ENCODE measurements around the gene GLTP. TPM values are rescaled to one million over a fixed set of nuclear protein-coding genes. Genes with fewer than 3 reads are reported as not detected.
A peak's percentile ranks its signal among the peaks of the same experiment; 100 is the strongest.

GLTP gene
- total and polyA plus RNA-seq, 2 of the 4 experiments (the other 2 are of a cell fraction), result 34.4 to 58.4 TPM

- Histone ChIP-seq H4K5ac (ENCODE audit: low read depth, low read length) (no peak overlapping the region), H4K91ac (ENCODE audit: insufficient read depth, low read depth, low read length) (no peak overlapping the region), H3K56ac (ENCODE audit: extremely low read depth, insufficient read depth, low read length) (no peak overlapping the region), H3K79me1 (ENCODE audit: low read depth in 1 of 2, low read length in 2 of 2) (no peaks in the 10 kb centered on the region), H2AK9ac (replicated peaks; ENCODE audit: low read depth, low read length, poor library complexity) (peak overlapping the region; percentile 67), H3K9ac (ENCODE audit: low read depth, low read length) (no peak overlapping the region), H3K9me3 (ENCODE audit: control insufficient read depth, insufficient read depth, low read length) (no peaks in the 10 kb centered on the region), H3K4ac (ENCODE audit: low read depth, low read length) (no peak overlapping the region), H3K14ac (replicated peaks; ENCODE audit: low read depth, low read length) (no peak overlapping the region), H4K20me1 (ENCODE audit: insufficient read depth, low read length) (no peaks in the 10 kb centered on the region), H2BK15ac (ENCODE audit: low read depth, low read length) (no peak overlapping the region), H4K8ac (ENCODE audit: low read depth in 2 of 2, low read length in 2 of 2) (no peak overlapping the region), H3K27ac (ENCODE audit: insufficient read depth, low read length) (no peak overlapping the region), H3K4me2 (ENCODE audit: low read depth, low read length) (no peak overlapping the region), H3K27me3 (ENCODE audit: control insufficient read depth, insufficient read depth, low read length) (no peaks in the 10 kb centered on the region), H3K4me3 (ENCODE audit: insufficient read depth, low read depth, low read length) (no peak overlapping the region), H2BK5ac (ENCODE audit: low read depth, low read length, poor library complexity, severe bottlenecking) (no peak overlapping the region), H3K36me3 (ENCODE audit: control insufficient read depth, insufficient read depth, low read length) (peaks cover 36% of the 10 kb centered on the region), H3K18ac (ENCODE audit: low read depth, low read length) (no peak overlapping the region), H3K23ac (ENCODE audit: low read depth, low read length) (no peak overlapping the region), H2AFZ (replicated peaks; ENCODE audit: low read length, poor library complexity) (no peak overlapping the region), H2AK5ac (ENCODE audit: low read depth, low read length) (no peak overlapping the region), H2BK20ac (ENCODE audit: low read depth, low read length) (no peak overlapping the region), H2BK120ac (ENCODE audit: low read depth, low read length) (no peak overlapping the region), H3K4me1 (ENCODE audit: control insufficient read depth, insufficient read depth, low read length) (no peaks in the 10 kb centered on the region; the same call in 1 of the 2 replicates), H3K9me1 (ENCODE audit: insufficient read depth, low read length) (no peaks in the 10 kb centered on the region)
- dilution Hi-C loops (cut with HindIII; ENCODE audit: low sequenced_read_pairs, unreplicated experiment), result no loop called here
- WGBS, 2 experiments (ENCODE audit: extremely low coverage in 2 of 2, insufficient read length in 1 of 2), result 100% methylated on average over 1 of the region's 12 CpGs; no CpG with 5 or more reads in 1 of the 2 experiments
- ChIA-PET POLR2A (ENCODE audit: unreplicated experiment) (no interaction called here), CTCF (interaction anchor here (0.9 kb wide), 1 partner anchor 75 kb away, joined by 3 read pairs; no protein-coding TSS in a partner anchor)
- no peak for TF ChIP-seq FOS (IDR thresholded peaks at IDR 0.05; ENCODE audit: low read depth, low read length)
- no peak for TF ChIP-seq CHD1 (IDR thresholded peaks at IDR 0.05; ENCODE audit: low read depth, low read length)
- TF ChIP-seq, protein P1, sequence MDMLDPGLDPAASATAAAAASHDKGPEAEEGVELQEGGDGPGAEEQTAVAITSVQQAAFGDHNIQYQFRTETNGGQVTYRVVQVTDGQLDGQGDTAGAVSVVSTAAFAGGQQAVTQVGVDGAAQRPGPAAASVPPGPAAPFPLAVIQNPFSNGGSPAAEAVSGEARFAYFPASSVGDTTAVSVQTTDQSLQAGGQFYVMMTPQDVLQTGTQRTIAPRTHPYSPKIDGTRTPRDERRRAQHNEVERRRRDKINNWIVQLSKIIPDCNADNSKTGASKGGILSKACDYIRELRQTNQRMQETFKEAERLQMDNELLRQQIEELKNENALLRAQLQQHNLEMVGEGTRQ (IDR thresholded peaks at IDR 0.05; ENCODE audit: low read depth, low read length), result no peak
- no peak for TF ChIP-seq CEBPB (IDR thresholded peaks at IDR 0.05; ENCODE audit: low read depth, low read length)
- TF ChIP-seq, protein P2, sequence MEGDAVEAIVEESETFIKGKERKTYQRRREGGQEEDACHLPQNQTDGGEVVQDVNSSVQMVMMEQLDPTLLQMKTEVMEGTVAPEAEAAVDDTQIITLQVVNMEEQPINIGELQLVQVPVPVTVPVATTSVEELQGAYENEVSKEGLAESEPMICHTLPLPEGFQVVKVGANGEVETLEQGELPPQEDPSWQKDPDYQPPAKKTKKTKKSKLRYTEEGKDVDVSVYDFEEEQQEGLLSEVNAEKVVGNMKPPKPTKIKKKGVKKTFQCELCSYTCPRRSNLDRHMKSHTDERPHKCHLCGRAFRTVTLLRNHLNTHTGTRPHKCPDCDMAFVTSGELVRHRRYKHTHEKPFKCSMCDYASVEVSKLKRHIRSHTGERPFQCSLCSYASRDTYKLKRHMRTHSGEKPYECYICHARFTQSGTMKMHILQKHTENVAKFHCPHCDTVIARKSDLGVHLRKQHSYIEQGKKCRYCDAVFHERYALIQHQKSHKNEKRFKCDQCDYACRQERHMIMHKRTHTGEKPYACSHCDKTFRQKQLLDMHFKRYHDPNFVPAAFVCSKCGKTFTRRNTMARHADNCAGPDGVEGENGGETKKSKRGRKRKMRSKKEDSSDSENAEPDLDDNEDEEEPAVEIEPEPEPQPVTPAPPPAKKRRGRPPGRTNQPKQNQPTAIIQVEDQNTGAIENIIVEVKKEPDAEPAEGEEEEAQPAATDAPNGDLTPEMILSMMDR (conservative IDR thresholded peaks at IDR 0.05; ENCODE audit: low read depth, low read length), result no peak
- no peak for TF ChIP-seq POLR2A (IDR thresholded peaks at IDR 0.05; ENCODE audit: low read depth, low read length)
- TF ChIP-seq MXI1 (IDR thresholded peaks at IDR 0.05; ENCODE audit: borderline replicate concordance, low read depth, low read length), result no peak
- no peak for TF ChIP-seq MAFK (IDR thresholded peaks at IDR 0.05; ENCODE audit: low read depth, low read length)
- TF ChIP-seq BHLHE40 (IDR thresholded peaks at IDR 0.05; ENCODE audit: low read depth, low read length), result no peak
- TF ChIP-seq RFX5 (IDR thresholded peaks at IDR 0.05; ENCODE audit: low read depth, low read length), result no peak
- no peak for TF ChIP-seq RCOR1 (IDR thresholded peaks at IDR 0.05; ENCODE audit: insufficient replicate concordance, low read length)
- TF ChIP-seq NFE2L2 (IDR thresholded peaks at IDR 0.05; ENCODE audit: low read depth, low read length), result no peak
- intact Hi-C loops (cut with micrococcal nuclease), result no loop called here
- ATAC-seq (ENCODE audit: low read depth) (no peak), DNase-seq (no peak)
- in situ Hi-C loops (cut with MboI; ENCODE audit: low sequenced_read_pairs), result no loop called here
- BruUV-seq (replicated peaks), result no TSS peak
Observed at GRCh38 chr12:109928058-109928656, 47.8 kb upstream of the GLTP start.
